Activated CD4-positive, alpha-beta T cell treated with anti-CD3 and anti-CD28 coated beads, Interleukin-10, Interleukin-2, amounts not matched to agents 100 ng/mL and 50 ng/mL, durations not matched to agents 16 hours and 8 hours (primary cell): ENCODE measurements around the gene DNAH5.
A peak's percentile ranks its signal among the peaks of the same experiment; 100 is the strongest.

Source experiments
- DNase-seq: peaks from one replicate; pipeline ENCODE4 v3.0.0-alpha.2; 2020

DNAH5 gene

GRCh38 chr5:13934125-13934524 lies 10.4 kb downstream of the DNAH5 start:
- DNase-seq = no peak

DNA sequence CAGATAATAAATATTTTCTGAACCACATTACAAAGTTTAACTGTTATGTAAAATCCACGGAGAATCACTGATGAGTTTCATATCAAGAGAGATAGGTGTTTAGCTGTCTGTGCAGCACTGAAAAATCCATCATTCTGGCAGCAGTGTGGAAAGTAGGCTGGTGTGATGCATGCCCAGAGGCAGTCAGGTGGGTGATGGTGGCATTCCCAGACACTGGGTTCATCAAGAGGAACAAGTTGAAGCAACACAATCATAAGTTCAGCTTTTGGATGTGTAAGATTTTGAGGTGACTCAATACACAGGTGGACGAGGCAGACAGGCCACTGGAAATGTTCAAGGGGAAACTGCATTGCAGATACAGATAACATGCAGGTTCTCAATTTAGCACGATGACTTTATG lies 11.9 kb downstream of the DNAH5 start:
- no peak for DNase-seq

GRCh38 chr5:13932011-13932410 lies 12.5 kb downstream of the DNAH5 start:
- no peak for DNase-seq

DNA sequence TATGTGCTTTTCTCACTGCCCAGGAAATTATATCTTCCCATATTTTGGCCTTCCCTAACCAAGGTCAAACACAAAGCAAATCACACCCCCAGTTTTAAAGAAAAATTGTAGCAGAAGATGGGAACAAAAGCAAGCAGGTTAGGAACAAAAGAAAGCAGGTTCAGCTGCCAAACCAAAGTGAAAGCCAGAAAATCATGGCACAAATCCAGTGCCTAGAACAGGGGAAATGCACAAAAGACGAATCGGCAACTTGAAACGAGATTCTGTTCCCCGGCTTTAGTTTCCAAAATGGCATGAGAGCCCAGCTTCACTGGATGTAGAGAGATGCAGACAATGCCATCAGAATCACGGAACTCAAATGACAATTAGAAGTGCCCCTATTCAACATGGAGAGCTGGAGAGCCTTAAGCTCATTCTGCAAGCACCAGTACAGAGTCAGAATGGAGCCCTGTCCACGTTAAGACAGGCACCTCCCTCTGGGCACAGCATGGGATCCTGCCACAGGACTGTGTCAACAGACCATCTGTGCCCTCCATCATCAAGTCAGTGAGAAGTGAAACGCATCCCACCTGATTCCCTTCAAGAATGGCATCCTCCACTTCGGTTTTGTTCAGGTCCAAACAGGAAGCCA lies 13.8 kb downstream of the DNAH5 start:
- DNase-seq = no peak

DNA sequence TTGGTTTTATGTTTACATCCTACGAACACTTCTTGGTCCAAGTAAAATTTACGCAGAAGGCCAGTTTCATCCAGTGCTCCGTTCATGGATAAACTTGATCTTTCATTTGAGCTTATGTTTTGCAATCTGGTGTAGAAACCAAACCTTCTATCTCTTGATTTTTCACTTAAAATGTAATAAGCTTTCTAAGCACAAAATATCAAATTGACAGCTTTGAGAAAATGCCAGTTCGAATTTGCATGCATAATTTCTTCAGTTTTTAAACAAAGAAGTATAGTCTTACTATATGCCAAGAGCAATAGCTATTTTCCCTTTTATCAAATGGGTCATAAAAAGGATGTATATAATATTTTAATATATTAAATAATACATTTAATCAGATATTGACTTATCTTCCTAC lies 17.8 kb downstream of the DNAH5 start:
- no peak for DNase-seq

DNA sequence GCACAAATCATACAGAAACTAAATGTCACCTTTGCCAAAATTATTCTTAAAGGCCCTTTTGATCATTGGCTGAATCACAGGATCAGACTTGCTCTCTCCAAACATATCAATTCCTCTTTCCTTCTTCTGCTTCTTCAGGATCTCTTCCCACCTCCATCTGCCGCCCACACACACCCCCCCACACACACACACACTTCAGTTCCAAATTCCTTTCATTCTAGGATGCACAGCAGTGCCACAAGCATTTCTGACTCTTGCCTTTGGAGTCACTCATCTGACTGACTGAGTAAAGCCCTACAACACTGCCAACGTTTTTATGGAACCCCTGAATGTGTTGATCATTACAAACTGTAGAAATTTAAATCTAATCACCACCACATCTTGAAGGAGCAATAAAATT lies 22.9 kb downstream of the DNAH5 start:
- no peak for DNase-seq

- DNase-seq = no peak
These were observed 24.7 kb downstream of the DNAH5 start for GRCh38 chr5:13919786-13920185.

DNA sequence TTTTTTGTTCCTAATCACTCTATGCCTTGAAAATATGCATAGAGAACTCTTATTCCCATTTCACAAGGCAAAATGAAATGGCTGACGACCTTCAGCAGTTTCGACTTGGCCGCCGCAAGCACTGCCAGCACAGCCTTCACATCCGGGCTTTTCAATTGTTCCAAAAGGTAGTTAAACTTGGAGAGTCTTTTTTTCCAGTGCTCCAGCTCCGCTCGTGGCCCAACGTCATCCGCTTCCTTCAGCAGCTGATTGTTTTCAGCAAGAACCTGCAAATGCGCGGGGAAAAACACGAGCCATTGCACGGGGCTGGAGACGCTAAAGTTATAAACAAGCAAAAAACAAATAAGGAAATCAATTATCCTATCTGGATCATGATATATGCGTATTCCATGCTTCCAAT lies 25.4 kb downstream of the DNAH5 start:
- no peak for DNase-seq

DNA sequence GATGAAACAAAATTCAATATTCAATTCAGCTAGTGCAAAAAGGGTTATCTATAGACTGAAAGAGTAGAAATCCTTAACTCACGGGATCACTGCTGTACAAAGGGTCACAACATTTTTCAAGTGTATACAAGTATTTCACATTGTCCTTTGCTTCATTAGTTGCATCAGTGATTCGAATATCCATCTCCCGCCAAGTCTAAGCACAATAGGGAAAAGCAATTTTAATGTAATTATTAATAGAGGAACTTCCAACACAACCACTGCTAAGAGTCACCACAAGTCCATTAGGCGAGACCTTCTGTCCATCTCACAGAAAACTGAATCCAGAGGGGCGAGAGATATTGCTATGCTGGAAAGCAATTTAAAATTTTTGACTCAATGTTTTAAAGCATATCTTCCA lies 27.4 kb downstream of the DNAH5 start:
- no peak for DNase-seq

- DNase-seq = no peak
These were observed 30.5 kb downstream of the DNAH5 start for GRCh38 chr5:13913962-13914361.

GRCh38 chr5:13910637-13911288 lies 33.7 kb downstream of the DNAH5 start:
- DNase-seq = no peak

- DNase-seq = no peak
These were observed 34.3 kb downstream of the DNAH5 start for GRCh38 chr5:13910201-13910600.

- DNase-seq = no peak
These were observed 35.2 kb downstream of the DNAH5 start for GRCh38 chr5:13909271-13909670.

DNA sequence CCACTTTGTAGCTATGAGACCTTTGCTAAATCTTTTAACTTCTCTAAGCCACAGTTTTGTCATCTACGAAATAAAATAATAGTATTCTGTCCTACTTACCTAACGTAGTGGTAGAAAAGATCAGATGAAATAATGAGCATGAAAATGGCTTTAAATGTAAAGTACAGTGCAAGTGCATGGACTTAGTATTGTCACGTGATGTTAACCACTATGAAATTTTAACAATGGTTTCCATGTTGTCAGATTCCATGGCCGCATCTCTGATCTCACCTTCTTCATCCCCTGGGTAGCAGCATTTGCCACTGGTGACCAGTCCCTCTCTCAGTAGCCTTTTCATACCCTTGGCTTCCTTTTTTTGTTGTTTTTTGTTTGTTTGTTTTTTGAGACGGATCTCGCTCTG lies 45.9 kb downstream of the DNAH5 start:
- DNase-seq = no peak

DNA sequence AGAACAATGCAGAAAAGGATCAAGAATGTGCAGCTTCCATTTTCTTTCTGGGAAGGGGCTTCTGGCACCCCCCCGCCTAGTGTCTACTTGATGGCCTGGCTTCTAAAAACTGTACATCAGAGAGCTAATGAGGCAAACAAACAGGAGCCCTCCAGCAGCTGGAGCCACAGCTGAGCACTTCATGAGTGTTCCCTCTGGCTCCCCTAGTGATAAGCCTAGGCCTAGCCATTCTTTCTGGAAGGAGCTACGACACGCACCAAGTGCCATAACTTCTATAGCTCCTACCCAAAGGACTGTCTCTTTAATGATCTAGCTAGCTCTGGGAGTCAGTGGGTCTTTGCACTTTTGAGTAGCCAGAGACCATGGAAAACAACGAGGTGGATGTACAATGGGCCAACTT lies 66.1 kb downstream of the DNAH5 start:
- DNase-seq = no peak

- peak; percentile 20 for DNase-seq
These were observed 77.7 kb downstream of the DNAH5 start for GRCh38 chr5:13866792-13867191.

DNA sequence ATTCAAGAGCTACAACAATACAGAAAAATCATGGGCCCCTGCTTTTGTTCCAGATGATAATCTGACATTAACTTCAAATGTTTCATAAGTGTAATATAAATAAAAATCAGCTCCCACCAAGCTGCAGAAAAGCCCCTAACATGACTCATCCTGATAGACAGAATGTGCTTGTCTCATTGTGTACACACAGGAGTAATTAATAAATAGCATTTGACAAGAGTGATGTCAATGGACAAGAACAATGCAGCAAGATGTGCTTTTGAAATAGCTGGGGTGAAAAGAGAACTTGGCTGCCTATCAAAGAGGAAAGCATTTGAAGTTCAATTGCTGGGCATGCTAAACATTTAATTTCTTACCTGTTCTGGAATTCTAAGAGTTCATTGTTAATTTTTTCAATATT lies 79.2 kb downstream of the DNAH5 start:
- no peak for DNase-seq

- no peak for DNase-seq
These were observed 84.3 kb downstream of the DNAH5 start for GRCh38 chr5:13860146-13860545.

DNA sequence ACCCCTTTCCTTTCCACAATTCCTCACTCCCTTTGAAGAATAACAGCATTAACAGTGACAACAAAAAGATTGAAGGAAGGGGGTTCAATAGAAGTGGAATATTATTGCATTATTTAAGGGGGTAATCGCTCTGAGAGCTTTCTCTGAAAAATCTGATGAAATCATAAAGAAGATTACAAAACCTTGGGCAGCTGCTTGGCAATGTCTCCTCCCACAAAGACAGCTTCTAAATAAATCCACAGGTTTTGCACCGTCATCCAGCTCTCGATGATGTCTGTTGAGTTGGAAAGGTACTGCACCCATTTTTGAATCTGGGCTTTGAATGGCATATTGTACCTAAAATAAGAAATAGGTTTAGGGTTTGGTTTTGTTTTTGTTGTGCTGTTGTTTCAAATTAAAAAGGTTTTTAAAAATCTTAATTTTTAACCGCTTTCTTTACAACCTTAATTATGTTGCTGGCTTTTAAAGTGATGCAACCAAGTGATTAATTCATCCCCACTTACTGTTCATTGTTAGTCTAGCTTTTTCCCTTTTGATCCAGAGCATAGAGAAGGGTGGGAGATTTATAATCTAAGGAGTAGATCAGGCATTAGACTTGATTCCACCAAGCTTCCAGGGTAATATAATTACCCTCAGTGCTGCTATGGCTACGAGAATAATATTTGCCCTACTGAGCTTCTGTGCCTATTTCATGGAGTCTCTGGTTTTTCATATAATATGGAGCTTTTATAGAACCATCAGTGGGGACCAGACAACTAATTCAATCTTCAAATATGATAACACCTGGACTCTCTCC lies 85.0 kb downstream of the DNAH5 start:
- DNase-seq = no peak

- DNase-seq = no peak
These were observed 101.2 kb downstream of the DNAH5 start for GRCh38 chr5:13843175-13843846.

- DNase-seq = no peak
These were observed 111.0 kb downstream of the DNAH5 start for GRCh38 chr5:13833440-13833839.

DNA sequence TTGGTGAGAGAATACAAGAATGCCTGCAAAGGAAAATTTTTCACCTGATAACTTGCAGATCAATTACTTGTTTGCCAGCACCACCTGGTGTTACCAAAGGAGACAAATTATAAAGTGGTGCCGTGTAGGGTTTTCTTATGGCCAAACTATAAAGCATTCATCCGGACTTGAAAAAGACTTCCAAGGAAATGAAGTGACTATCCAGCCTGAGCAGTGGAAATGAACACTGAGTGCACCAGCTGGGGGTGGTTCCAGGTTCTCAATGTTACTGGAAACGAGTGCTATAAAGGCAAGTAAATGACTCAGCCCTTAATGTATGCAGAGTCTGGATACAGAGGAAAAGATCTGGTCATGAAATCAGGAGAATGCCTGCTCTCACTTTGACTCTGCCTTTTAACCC lies 113.1 kb downstream of the DNAH5 start:
- no peak for DNase-seq

DNA sequence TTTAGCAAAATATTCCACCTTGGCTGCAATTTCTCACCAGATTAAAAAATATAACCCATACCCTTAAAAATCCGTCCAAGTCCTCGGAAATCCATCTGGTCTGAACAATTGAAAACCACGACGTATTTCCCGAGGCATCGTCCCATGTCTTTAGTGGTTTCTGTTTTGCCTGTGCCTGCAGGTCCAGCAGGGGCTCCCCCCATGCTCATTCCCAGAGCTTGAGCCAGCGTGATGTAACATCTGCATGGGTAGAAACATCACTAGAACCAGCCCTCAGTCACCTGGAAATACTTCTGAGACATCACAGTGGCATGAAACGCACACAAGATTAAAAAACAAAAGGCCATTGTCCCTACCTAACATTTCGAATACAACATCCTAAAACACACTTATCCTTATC lies 114.0 kb downstream of the DNAH5 start:
- no peak for DNase-seq

DNA sequence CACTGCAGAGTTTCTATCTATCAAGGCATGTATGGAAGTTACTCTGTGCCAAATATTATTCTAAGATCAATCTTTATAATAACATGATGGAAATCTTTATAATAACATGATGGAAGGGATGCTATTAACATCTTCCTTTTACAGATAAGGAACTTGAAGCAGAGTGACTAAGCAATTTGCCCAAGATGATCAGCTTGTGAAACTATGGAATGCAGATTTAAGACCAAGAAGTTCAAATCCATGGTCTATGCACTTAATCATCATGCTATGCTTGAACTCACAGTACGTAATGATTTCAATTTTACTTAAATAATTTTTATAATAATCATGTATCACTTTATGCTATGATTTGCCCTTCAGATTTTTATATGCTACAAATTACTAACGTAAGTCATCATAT lies 123.1 kb downstream of the DNAH5 start:
- DNase-seq = no peak
